ENCODE measurements around the gene METTL2B. TPM values are rescaled to one million over a fixed set of nuclear protein-coding genes. Genes with fewer than 3 reads are reported as not detected.

Gene METTL2B
- total and polyA plus RNA-seq, 2 of the 13 experiments (the other 11 are each of a cell fraction or from before 2014, with no cell fraction given), result 15.5 to 33.1 TPM

- no peak overlapping the region for H3K4me3 ChIP-seq (replicated peaks in 1 of 3; ENCODE audit: insufficient read depth in 1 of 3, low read depth in 2 of 3, low read length in 3 of 3)
- peaks cover 15% of the 10 kb centered on the region for H3K79me2 ChIP-seq (ENCODE audit: insufficient read depth, low read length)
- H3K9ac ChIP-seq (ENCODE audit: insufficient read depth, low read depth, low read length), result no peak overlapping the region
- no peaks in the 10 kb centered on the region for H3K9me3 ChIP-seq (ENCODE audit: low read length)
- intact Hi-C loops (cut with micrococcal nuclease; ENCODE audit: unreplicated experiment), result loop anchor here (1.0 kb wide), 1 partner anchor 61 kb away; no protein-coding TSS in a partner anchor
- H3K27me3 ChIP-seq (ENCODE audit: control insufficient read depth in 1 of 2, insufficient read depth in 2 of 2, low read length in 2 of 2), result peaks cover 0 to 3% of the 10 kb centered on the region in 2 experiments; a peak in 1 of 5 replicates
- FAIRE-seq (no peak), ATAC-seq (no peak), DNase-seq (ENCODE audit: low spot score) (no peak)
- H3K36me3 ChIP-seq (replicated peaks in 1 of 2; ENCODE audit: control insufficient read depth in 1 of 2, insufficient read depth in 2 of 2, low read length in 2 of 2), result no peaks in the 10 kb centered on the region
- ChIA-PET POLR2A (interaction anchor here (1.0 to 1.5 kb wide), 3 partner anchors 24 to 35 kb away, joined by 3 to 7 read pairs (median 3); no protein-coding TSS in a partner anchor), CTCF (ENCODE audit: low intra/inter-chr PET ratio, low total read pairs) (interaction anchor here (6.8 kb wide), 1 partner anchor 31 kb away, joined by 140 read pairs; no protein-coding TSS in a partner anchor)
- in situ Hi-C loops (cut with HindIII; ENCODE audit: extremely low pct_ligation_motif_present, low pct_unique_long_range_greater_than_20kb), result loop anchor here (5.0 kb wide), 2 partner anchors 37 to 62 kb away; no protein-coding TSS in a partner anchor
- no peak overlapping the region; the same call in 1 of the 2 replicates for H3K4me2 ChIP-seq (ENCODE audit: low read depth, low read length)
- no peak for TF ChIP-seq ELF4 (CRISPR knock-in tag; IDR thresholded peaks at IDR 0.05; ENCODE audit: borderline replicate concordance)
- no peak for TF ChIP-seq GLI4 (CRISPR knock-in tag; IDR thresholded peaks at IDR 0.05; ENCODE audit: borderline replicate concordance)
- no peak for TF ChIP-seq TRIM22 (IDR thresholded peaks at IDR 0.05)
- TF ChIP-seq HOXA7 (CRISPR knock-in tag; IDR thresholded peaks at IDR 0.05), result no peak
- TF ChIP-seq ZSCAN25 (CRISPR knock-in tag; IDR thresholded peaks at IDR 0.05), result no peak
- TF ChIP-seq IRX3 (CRISPR knock-in tag; IDR thresholded peaks at IDR 0.05; ENCODE audit: borderline replicate concordance, low read depth), result no peak
- no peak for TF ChIP-seq NFYB (CRISPR knock-in tag; IDR thresholded peaks at IDR 0.05)
- no peak for TF ChIP-seq SIN3B (IDR thresholded peaks at IDR 0.05; ENCODE audit: low read length)
- peaks cover 49% of the 10 kb centered on the region for H3K4me1 ChIP-seq (ENCODE audit: insufficient read depth, low read length)
- H3K27ac ChIP-seq (ENCODE audit: extremely low read length, insufficient read depth, low read length), result no peak overlapping the region
- 80% methylated on average over 3 of the region's 3 CpGs for WGBS (ENCODE audit: low lambda C conversion rate)
- peaks cover 8% of the 10 kb centered on the region for H4K20me1 ChIP-seq (ENCODE audit: insufficient read depth, low read length)
- no TSS peak for BruUV-seq (replicated peaks)
- H2AFZ ChIP-seq (ENCODE audit: low read length), result no peak overlapping the region
Observed at GRCh38 chr7:128458956-128459355, 17.6 kb upstream of the METTL2B start.
